Measurements from ENCODE around the gene GNA15. TPM values are rescaled to one million over a fixed set of nuclear protein-coding genes. Genes with fewer than 3 reads are reported as not detected.
A peak's percentile ranks its signal among the peaks of the same experiment; 100 is the strongest.

Gene GNA15
- total RNA-seq, 4 donors from 2014 or later = 1.2 to 7.2 (median 2.9) TPM

DNA sequence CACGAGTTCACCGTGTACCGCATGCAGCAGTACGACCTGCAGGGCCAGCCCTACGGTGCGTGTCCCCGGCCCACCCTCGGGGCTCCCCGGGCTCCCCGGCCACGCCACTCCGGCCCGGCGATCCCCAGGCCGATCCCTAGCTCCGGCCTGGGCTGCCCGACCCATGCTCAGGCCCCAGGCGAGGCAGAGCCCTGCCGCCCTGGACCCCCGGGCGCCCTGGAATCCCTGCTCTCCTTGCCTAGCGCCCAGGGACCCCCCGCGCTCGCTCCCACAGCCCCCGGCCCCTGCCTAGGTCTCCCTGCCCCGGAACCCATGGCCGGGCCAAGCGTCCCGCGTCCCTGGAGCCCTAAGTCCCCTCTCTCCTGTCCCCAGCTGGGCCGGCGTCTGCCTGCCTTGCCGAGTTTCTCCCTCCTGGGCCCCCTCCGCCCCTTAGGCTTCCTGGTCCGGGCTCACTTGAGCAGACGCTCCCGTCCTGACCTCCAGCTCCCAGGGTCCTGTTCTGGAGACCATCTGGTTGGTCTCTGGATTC lies 50.4 kb downstream of the GNA15 start:
- peak overlapping the region; percentile 56 to 99 for H3K4me3 ChIP-seq
- H3K27me3 ChIP-seq = no peaks in the 10 kb centered on the region
- H3K9me3 ChIP-seq = no peaks in the 10 kb centered on the region
- no peaks in the 10 kb centered on the region for H3K36me3 ChIP-seq
- no peak for DNase-seq
- peaks cover 0 to 16% of the 10 kb centered on the region in 2 donors for H3K4me1 ChIP-seq
- intact Hi-C loops (cut with DNase I; ENCODE audit: low total_unique reads) = no loop called here
- H3K27ac ChIP-seq = peak overlapping the region; percentile 84 to 88
- TF ChIP-seq, protein P1, sequence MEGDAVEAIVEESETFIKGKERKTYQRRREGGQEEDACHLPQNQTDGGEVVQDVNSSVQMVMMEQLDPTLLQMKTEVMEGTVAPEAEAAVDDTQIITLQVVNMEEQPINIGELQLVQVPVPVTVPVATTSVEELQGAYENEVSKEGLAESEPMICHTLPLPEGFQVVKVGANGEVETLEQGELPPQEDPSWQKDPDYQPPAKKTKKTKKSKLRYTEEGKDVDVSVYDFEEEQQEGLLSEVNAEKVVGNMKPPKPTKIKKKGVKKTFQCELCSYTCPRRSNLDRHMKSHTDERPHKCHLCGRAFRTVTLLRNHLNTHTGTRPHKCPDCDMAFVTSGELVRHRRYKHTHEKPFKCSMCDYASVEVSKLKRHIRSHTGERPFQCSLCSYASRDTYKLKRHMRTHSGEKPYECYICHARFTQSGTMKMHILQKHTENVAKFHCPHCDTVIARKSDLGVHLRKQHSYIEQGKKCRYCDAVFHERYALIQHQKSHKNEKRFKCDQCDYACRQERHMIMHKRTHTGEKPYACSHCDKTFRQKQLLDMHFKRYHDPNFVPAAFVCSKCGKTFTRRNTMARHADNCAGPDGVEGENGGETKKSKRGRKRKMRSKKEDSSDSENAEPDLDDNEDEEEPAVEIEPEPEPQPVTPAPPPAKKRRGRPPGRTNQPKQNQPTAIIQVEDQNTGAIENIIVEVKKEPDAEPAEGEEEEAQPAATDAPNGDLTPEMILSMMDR (IDR thresholded peaks at IDR 0.05) = no peak
- TF ChIP-seq POLR2A (IDR thresholded peaks at IDR 0.05) = no peak

DNA sequence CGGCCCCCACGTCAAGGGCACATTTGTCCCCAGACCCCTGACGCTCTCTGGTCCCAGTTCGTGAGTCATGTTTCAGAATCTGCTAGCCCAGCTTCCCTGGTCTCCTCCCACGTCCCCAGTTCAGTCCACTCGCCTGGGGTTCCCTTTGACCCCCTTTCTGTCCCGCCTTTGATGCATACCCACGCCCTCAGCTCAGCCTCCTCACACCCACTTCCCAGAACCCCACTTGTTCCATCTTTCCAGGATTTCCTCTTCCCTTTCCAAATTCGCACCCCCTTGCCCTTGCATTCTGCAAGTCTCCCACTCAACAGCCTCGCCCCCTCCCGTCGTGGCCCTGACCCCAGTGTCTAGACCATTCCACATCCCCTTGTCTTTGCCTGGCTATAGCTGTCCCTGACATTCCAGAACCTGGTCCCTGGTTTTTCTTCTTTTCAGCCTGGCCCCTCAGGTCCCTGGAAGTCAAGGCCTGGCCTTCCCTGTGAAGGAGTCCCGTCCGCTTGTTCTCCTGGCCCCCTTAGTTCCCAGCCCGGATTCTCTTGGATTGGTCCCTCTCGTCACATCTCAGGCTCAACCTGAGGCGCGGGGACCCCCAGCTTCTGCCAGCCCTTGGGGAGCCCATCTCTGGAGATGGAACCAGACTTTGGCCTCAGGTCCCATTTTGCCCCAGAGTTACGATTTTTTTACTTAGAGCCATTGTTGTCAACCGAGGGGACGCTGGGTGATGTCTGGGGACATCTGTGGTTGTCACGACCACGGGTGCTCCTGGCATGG lies 51.2 kb downstream of the GNA15 start:
- intact Hi-C loops (cut with DNase I; ENCODE audit: low total_unique reads) = no loop called here
- H3K36me3 ChIP-seq = no peaks in the 10 kb centered on the region

DNA sequence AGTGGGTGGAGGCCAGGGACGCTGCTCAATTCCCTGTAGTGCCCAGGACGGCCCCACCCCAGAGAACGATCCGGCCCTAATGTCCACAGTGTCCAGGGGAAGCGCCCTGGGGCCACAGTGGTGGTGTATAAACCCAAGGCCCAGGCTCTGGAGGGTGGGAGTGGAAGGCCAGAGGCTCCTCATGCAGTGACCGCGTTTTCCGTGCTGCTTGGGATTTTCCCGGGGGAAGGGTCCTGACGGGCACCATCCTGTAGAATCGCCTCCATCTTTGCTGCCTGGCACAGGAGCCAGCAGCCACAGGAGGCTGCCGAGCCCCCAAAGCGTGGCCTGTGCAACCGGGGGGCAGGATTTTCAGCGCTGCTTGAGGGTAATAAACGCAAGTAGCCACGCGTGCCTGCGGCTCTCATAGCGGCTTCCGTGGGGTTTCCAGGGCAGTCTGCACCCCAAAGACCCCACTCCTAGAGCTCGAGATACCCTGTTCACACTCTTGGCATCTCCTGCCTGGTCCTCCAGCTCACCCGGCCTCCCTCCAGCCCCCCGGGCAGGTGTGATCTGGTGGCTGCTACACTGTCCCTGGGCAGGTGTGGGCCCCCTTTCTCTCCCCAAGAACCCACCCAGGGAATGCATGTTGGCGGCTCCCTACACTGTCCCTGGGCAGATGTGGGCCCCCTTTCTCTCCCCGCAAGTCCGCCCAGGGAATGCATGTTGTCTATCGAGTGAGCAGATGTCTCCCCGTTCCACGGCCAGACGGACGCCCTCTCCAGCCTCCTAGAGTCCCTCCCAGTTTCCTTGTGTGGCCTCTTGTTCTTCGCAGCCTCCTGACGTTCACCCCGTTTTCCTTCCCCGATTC lies 52.1 kb downstream of the GNA15 start:
- DNase-seq = no peak
- H3K4me3 ChIP-seq = no peak overlapping the region
- intact Hi-C loops (cut with DNase I; ENCODE audit: low total_unique reads) = no loop called here
- no peaks in the 10 kb centered on the region for H3K27me3 ChIP-seq
- no peaks in the 10 kb centered on the region for H3K9me3 ChIP-seq
- H3K27ac ChIP-seq = no peak overlapping the region
- TF ChIP-seq, protein P1 (IDR thresholded peaks at IDR 0.05) = no peak
- TF ChIP-seq POLR2A (IDR thresholded peaks at IDR 0.05) = no peak
- peaks cover 0 to 16% of the 10 kb centered on the region in 2 donors for H3K4me1 ChIP-seq
- no peaks in the 10 kb centered on the region for H3K36me3 ChIP-seq

More for the DNA sequence above, 51.2 kb downstream of the GNA15 start:
- peak overlapping the region; percentile 56 to 99 for H3K4me3 ChIP-seq
- TF ChIP-seq POLR2A (IDR thresholded peaks at IDR 0.05) = no peak
- TF ChIP-seq, protein P1 (IDR thresholded peaks at IDR 0.05) = no peak
- H3K27me3 ChIP-seq = no peaks in the 10 kb centered on the region
- H3K27ac ChIP-seq = no peak overlapping the region
- DNase-seq = no peak
- no peaks in the 10 kb centered on the region for H3K9me3 ChIP-seq
- H3K4me1 ChIP-seq = peaks cover 0 to 16% of the 10 kb centered on the region in 2 donors

DNA sequence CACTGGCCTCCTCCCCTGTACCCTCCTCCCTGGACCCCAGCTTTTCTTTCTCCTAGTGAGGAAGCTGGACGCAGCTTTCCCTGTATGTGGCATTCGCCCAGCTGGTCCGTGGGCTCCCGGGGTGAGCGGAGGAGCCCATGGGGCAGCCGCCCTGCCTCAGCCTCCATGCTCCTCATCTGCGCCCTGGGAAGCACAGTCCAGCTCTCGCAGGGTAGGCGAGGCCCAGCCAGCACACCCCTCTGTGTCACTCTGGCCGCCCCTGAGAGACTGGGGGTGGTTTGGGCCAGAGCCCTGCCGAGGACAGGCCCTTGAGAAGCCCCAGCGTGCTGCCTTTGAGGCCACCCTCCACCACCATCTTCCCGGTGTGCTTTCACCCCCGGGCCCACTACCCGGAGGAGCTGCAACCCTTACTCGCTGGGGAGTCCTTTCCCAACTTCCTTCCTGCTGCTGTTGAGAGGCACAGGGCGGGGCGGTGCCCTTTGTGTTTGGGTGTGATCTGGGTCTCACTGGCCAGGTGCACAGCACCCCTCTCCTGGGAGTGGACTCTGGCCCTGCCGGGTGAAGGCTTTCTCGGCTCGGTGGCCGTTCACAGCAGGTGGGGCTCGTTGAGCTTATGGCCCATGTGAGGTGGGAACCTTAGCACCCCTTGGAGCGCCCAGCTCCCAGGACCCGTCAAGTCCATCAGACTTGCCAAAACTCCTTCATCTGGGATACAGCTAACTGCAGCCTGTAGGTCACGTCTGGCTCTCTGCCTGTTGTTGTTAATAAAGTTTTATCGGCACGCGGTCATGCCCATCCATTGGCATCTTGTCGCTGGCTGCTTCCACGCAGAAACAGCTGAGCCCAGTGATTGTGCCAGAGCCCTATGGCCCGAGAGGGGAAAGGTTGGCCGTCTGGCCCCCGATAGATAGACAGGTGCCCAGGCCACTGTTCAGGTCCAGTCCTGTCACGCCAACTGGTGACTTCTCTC lies 53.1 kb downstream of the GNA15 start:
- no peaks in the 10 kb centered on the region for H3K36me3 ChIP-seq
- peaks cover 0 to 16% of the 10 kb centered on the region in 2 donors for H3K4me1 ChIP-seq
- H3K27ac ChIP-seq = no peak overlapping the region
- H3K27me3 ChIP-seq = no peaks in the 10 kb centered on the region
- intact Hi-C loops (cut with DNase I; ENCODE audit: low total_unique reads) = no loop called here
- TF ChIP-seq POLR2A (IDR thresholded peaks at IDR 0.05) = no peak
- TF ChIP-seq, protein P1 (IDR thresholded peaks at IDR 0.05) = no peak
- no peak for DNase-seq
- H3K4me3 ChIP-seq = no peak overlapping the region
- no peaks in the 10 kb centered on the region for H3K9me3 ChIP-seq
